HL-60 (cell line): ENCODE data around the gene SCN4A.
"Not testable (repeated sequence)": the region's sequence is repeated elsewhere in the genome, so short reads cannot be mapped to it uniquely, and the experiment has no call there.

Source experiments
- DNase-seq, 2 experiments: peaks; one replicate each; pipeline ENCODE4 v3.0.0-alpha.2; 2010 to 2020; ENCODE audit warnings: low read depth in 1 of 2, low spot score in 1 of 2
- H3K27ac ChIP-seq: fragments of 250-450 bp; sonication (Bioruptor Pico); replicated peaks from 2 replicates; pipeline ENCODE4 v1.5.1; 2020; ENCODE audit warnings: mild to moderate bottlenecking, moderate library complexity
- H3K27me3 ChIP-seq: fragments of 250-450 bp; sonication (Bioruptor Pico); 2 replicates; pipeline ENCODE4 v1.5.1; 2021; ENCODE audit warnings: mild to moderate bottlenecking, moderate library complexity; ENCODE audit not compliant: insufficient read depth, poor library complexity, severe bottlenecking
- H3K4me3 ChIP-seq: replicated peaks from 2 replicates; pipeline ENCODE4 v1.5.1; 2011; ENCODE audit warnings: mild to moderate bottlenecking, control low read depth, low read length; ENCODE audit not compliant: insufficient read depth
- CTCF ChIP-seq: IDR thresholded peaks from one replicate; pipeline ENCODE4 v1.5.1; 2011; ENCODE audit warnings: low read length, control low read depth, inconsistent platforms; ENCODE audit not compliant: insufficient read depth
- GABPA ChIP-seq: IDR thresholded peaks from 2 replicates; pipeline ENCODE4 v1.6.1; 2012; ENCODE audit warnings: low read depth
- POLR2AphosphoS5 ChIP-seq: IDR thresholded peaks from 2 replicates; pipeline ENCODE4 v1.6.1; 2012; ENCODE audit warnings: low read depth
- REST ChIP-seq: IDR thresholded peaks from 2 replicates; pipeline ENCODE4 v1.6.1; 2012; ENCODE audit warnings: low read depth; ENCODE audit not compliant: insufficient replicate concordance
- SPI1 ChIP-seq: IDR thresholded peaks from 2 replicates; pipeline ENCODE4 v1.6.1; 2012; ENCODE audit warnings: low read depth, mild to moderate bottlenecking, borderline replicate concordance

SCN4A gene

GRCh38 chr17:64009571-64010402, 37.1 kb upstream of the SCN4A start:
- peak in 1 of 2 experiments; percentile 59 for DNase-seq
- no peak overlapping the region for H3K4me3 ChIP-seq
- H3K27ac ChIP-seq, result no peak overlapping the region
- no peak for TF ChIP-seq GABPA
- no peaks in the 10 kb centered on the region for H3K27me3 ChIP-seq

- H3K27ac ChIP-seq, result no peak overlapping the region
- TF ChIP-seq REST (no peak), SPI1 (no peak), CTCF (no peak), GABPA (no peak), POLR2AphosphoS5 (no peak)
- DNase-seq, result no peak
- no peaks in the 10 kb centered on the region for H3K27me3 ChIP-seq
- no peak overlapping the region for H3K4me3 ChIP-seq
Observed at GRCh38 chr17:64008830-64009229, 36.1 kb upstream of the SCN4A start.

GRCh38 chr17:64008346-64008745, 35.6 kb upstream of the SCN4A start:
- TF ChIP-seq POLR2AphosphoS5, result no peak
- TF ChIP-seq SPI1, result no peak
- TF ChIP-seq CTCF, result no peak
- no peak for TF ChIP-seq GABPA
- no peak for TF ChIP-seq REST
- no peak for DNase-seq
- H3K4me3 ChIP-seq, result no peak overlapping the region
- H3K27me3 ChIP-seq, result no peaks in the 10 kb centered on the region
- H3K27ac ChIP-seq, result no peak overlapping the region

- DNase-seq, result no peak
- Histone ChIP-seq H3K27ac (no peak overlapping the region), H3K27me3 (no peaks in the 10 kb centered on the region), H3K4me3 (no peak overlapping the region)
- TF ChIP-seq SPI1, result no peak
- TF ChIP-seq REST, result no peak
- no peak for TF ChIP-seq GABPA
- no peak for TF ChIP-seq POLR2AphosphoS5
- TF ChIP-seq CTCF, result no peak
Observed at GRCh38 chr17:64007838-64008282, 35.1 kb upstream of the SCN4A start.

- DNase-seq, H3K27ac ChIP-seq, H3K27me3 ChIP-seq, H3K4me3 ChIP-seq: not testable (repeated sequence)
Observed at GRCh38 chr17:64007089-64007837, 34.5 kb upstream of the SCN4A start.
